Urothelium cell line (cell line): ENCODE data around the gene CCR2.
"Not testable (repeated sequence)": the region's sequence is repeated elsewhere in the genome, so short reads cannot be mapped to it uniquely, and the experiment has no call there.

Experiments used
- DNase-seq: peaks from one replicate; pipeline ENCODE4 v3.0.0; 2011; ENCODE audit warnings: low spot score, mixed read lengths
- FAIRE-seq: peaks from 2 replicates; lab custom pipeline; 2011; peaks lifted over from hg19 to GRCh38; lab: Jason Lieb, UNC

The CCR2 gene

DNA sequence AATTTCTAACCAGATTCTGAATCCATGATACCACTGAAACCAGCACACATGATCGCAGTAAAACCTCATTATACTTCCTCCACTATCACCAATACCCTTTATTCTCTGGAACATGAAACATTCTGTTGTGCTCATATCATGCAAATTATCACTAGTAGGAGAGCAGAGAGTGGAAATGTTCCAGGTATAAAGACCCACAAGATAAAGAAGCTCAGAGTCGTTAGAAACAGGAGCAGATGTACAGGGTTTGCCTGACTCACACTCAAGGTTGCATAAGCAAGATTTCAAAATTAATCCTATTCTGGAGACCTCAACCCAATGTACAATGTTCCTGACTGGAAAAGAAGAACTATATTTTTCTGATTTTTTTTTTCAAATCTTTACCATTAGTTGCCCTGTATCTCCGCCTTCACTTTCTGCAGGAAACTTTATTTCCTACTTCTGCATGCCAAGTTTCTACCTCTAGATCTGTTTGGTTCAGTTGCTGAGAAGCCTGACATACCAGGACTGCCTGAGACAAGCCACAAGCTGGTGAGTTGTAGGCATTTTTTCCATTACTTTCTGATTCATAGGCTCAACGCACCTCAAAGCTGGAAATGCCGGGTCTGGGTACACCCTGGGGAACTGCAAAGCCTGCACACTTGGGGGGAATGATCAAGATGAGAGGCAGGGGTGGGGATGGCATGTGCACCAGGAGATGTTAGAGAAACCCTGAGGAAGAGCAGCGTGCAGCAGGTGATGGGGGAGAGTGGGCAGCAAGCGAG, at the start of gene CCR2:
Gene CCR2, plus strand, starts transcription at position 465 of the 764 bp plus-strand sequence. CDS start 3,417 bp downstream, outside the sequence.
- DNase-seq: peak; percentile 18
- no peak for FAIRE-seq

- no peak for FAIRE-seq
- DNase-seq: no peak
Measured at GRCh38 chr3:46304739-46305138, 49.2 kb upstream of the CCR2 start.

DNA sequence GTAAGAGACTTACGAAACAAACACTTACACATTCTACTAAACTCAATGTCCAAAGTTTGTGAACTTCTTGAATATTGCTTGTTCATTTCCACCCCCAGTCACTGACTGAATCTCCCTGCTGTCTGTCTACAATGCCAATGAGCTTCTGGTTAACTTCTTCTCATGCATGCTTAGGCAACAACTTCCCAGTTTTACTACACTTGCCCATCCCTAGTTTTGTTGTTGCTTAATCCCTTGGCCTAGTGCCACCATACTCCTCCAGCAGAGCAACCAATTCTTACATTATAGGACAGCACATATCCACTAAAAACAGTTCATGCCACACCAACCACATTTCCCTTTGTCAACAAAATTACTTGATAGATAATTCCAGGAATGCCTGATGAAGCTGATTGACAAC, 40.9 kb upstream of the CCR2 start:
- DNase-seq (no peak), FAIRE-seq (no peak)

GRCh38 chr3:46314517-46314916, 39.4 kb upstream of the CCR2 start:
- DNase-seq: no peak
- no peak for FAIRE-seq

DNA sequence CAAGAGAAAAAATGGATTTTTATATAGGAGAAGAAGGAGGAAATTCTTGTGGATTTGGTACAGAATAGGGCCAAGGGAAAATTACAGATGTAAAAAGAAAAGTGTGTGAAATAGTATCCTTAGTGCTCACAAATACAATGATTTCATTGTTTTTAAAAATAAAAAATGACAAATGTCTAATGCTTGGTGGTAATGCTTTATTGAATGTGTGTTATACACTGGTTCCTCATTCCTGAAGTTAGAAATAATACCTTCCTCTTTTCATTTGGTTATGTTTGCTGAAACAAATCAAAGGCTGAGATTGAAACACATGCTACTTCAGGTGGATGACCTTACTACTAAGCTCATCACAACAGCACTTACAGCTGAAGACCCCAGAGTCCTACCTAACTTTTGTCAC, 37.7 kb upstream of the CCR2 start:
- FAIRE-seq (no peak), DNase-seq (no peak)

GRCh38 chr3:46318207-46318927, 35.5 kb upstream of the CCR2 start:
- DNase-seq (no peak), FAIRE-seq (no peak)

GRCh38 chr3:46321461-46322104, 32.3 kb upstream of the CCR2 start:
- FAIRE-seq: no peak
- DNase-seq: no peak

- FAIRE-seq: no peak
Measured at GRCh38 chr3:46324036-46324435, 29.9 kb upstream of the CCR2 start.

GRCh38 chr3:46325645-46326300, 28.1 kb upstream of the CCR2 start:
- FAIRE-seq (no peak), DNase-seq (no peak)

More at GRCh38 chr3:46324036-46324435, 29.9 kb upstream of the CCR2 start:
- no peak for DNase-seq

GRCh38 chr3:46330676-46331075, 23.2 kb upstream of the CCR2 start:
- FAIRE-seq: not testable (repeated sequence)

DNA sequence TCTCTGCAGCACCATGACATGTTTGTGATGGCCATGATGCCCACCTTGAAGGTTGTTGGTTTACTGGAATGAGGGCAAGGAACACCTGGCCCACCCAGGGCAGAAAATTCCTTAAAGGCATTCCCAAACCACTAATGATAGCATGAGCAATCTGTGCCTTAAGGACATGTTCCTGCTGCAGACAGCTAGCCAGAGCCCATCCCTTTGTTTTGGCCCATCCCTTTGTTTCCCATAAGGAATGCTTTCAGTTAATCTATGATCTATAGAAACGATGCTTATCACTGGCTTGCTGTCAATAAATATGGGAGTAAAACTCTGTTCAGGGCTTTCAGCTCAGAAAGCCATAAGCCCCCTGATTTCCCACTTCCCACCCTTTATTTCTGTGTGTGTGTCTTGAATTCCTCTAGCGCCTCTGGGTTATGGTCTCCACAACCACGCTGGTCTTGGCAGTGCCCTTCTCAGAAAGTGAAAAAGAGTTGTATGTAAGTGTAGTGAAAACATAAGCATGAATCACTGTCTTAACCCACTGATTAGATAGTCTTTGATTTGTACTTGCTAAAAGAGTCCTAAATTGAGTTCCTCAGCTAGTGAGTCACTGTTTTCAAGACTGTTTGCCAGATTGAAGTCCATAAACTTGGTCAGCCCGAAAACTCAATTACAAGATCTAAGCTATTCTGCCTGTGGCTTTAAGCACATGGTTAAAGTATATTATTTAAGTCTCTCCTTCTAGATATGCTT, 19.0 kb upstream of the CCR2 start:
- DNase-seq (no peak), FAIRE-seq (no peak)

More at GRCh38 chr3:46330676-46331075, 23.2 kb upstream of the CCR2 start:
- DNase-seq: not testable (repeated sequence)

DNA sequence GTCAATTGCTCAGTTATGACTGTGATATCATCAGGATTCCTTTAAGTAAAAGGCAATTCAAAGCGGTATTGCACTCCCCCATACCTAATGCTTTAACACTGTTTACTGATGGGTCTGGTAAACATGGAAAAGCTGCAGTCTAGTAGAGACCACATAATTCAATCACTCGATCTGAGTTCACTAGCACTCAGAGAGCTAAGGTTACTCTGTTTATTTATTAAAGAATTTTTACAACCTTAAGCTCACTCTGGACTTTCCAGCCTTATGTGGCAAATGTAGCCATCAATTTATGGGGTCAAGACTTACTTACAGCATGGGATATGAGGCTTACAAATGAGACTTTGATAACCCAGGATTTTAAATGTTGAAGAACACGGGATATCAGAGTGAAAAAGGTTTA, 18.4 kb upstream of the CCR2 start:
- DNase-seq (no peak), FAIRE-seq (no peak)

GRCh38 chr3:46337911-46338310, 16.0 kb upstream of the CCR2 start:
- no peak for FAIRE-seq

GRCh38 chr3:46338840-46339239, 15.1 kb upstream of the CCR2 start:
- DNase-seq (no peak), FAIRE-seq (no peak)

More at GRCh38 chr3:46337911-46338310, 16.0 kb upstream of the CCR2 start:
- no peak for DNase-seq

DNA sequence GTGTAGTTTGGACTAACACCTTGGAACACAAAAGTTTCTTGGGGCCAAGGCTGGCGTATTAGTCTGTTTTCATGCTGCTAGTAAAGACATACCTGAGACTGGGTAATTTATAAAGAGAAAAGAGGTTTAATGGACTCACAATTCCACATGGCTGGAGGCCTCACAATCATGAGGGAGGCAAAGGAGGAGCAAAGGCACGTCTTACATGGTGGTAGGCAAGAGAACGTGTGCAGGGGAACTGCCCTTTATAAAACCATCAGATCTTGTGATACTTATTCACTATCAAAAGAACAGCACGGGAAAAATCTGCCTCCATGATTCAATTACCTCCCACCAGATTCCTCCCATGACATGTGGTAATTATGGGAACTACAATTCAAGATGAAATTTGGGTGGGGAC, 9.4 kb upstream of the CCR2 start:
- DNase-seq: no peak
- no peak for FAIRE-seq

DNA sequence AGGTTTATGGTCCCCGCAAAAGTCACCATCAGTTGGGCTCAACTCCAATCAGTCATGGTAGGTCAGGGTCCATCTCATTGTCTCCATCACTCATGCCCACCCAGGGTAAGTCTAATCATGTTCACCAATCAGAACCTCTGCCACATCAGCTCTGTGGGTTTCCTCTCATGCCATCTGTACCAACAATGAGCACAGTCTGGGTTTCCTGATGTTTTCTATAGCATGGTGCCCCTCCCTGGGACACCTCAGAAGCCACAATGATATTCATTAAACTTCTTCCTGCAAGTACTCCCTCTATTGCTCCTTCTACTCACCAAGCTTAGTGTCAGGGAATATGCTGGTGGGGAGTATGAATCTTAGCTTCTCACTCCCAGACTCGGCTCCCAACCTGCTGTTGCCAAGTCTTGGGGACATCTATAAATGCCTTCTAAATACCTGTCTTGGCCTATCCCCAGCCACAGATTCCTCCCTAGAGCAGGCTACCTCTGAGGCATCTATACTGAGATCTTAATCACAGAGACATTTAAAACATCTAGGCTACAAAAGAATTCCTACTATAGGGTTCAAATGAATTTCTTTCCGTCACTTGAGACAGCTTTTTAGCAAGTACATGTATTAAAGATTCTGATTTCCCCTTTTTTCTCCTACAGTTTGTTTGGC, 5.0 kb upstream of the CCR2 start:
- FAIRE-seq (no peak), DNase-seq (no peak)

DNA sequence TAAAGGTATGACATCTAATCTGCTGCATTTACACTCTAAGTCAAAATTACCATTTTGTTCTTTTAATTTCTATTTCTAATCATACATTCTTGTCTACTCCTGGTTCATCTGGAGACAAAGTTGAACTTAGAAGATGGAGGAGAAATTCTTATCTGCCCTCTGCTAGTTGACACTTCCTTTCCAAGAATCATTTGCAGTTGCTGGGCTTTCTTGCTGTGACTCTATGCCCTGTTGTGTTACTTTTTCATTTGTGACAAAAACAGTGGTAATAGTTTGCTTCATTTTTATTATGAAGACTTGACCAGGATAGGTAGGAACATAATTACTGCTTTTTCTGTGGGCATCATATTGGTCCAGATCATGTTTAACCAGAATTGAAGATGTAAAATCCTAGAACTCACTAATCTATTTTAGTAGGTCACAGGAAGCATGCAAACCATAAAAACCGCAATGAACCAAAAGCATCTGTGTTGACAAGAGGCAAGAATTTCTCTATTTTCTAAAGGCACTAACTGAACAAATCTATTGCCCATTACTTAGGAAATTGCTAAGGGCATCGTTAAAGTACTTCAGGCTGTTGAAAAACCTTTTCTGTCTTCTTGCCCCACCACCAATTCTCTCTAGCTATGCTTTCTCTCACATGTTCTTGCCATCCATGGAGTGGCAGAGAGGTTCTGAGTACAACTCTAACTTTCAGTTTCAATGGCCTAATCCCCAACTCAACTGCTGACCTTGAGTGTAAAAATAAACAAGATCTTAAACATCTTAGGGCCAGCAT, 4.2 kb upstream of the CCR2 start:
- FAIRE-seq: no peak
- DNase-seq: no peak

GRCh38 chr3:46350262-46350565, 3.7 kb upstream of the CCR2 start:
- DNase-seq (no peak), FAIRE-seq (no peak)

GRCh38 chr3:46351646-46352045, 2.3 kb upstream of the CCR2 start:
- FAIRE-seq: no peak
- DNase-seq: peak; percentile 43
